Activated T-cell treated with anti-CD3 and anti-CD28 coated beads, Interleukin-2, amount 50 U/mL, for 1 hour (primary cell): ENCODE data around the gene SLC27A1.

Experiments
- DNase-seq: peaks from one replicate; pipeline ENCODE4 v3.0.0-alpha.2; 2020

Gene SLC27A1

GRCh38 chr19:17470068-17470841 is at the start of gene SLC27A1:
SLC27A1 (plus strand) TSS chr19:17470524; CDS start chr19:17470541, 17 bp downstream.
- DNase-seq = peak; percentile 90

- DNase-seq = no peak
Observed at GRCh38 chr19:17421942-17422341, 48.4 kb upstream of the SLC27A1 start.

- no peak for DNase-seq
Observed at GRCh38 chr19:17423429-17424208, 46.7 kb upstream of the SLC27A1 start.

GRCh38 chr19:17424743-17425365 is 45.5 kb upstream of the SLC27A1 start:
- DNase-seq = no peak

- no peak for DNase-seq
Observed at GRCh38 chr19:17429641-17430113, 40.6 kb upstream of the SLC27A1 start.

- DNase-seq = no peak
Observed at GRCh38 chr19:17431417-17431816, 38.9 kb upstream of the SLC27A1 start.

GRCh38 chr19:17435218-17435617 is 35.1 kb upstream of the SLC27A1 start:
- DNase-seq = no peak

GRCh38 chr19:17436094-17436873 is 34.0 kb upstream of the SLC27A1 start:
- no peak for DNase-seq

- DNase-seq = no peak
Observed at GRCh38 chr19:17436874-17437267, 33.5 kb upstream of the SLC27A1 start.

GRCh38 chr19:17441241-17442021 is 28.9 kb upstream of the SLC27A1 start:
- no peak for DNase-seq

- DNase-seq = no peak
Observed at GRCh38 chr19:17445526-17446165, 24.7 kb upstream of the SLC27A1 start.

GRCh38 chr19:17447704-17448130 is 22.6 kb upstream of the SLC27A1 start:
- no peak for DNase-seq

- DNase-seq = peak; percentile 71
Observed at GRCh38 chr19:17448131-17448967, 22.0 kb upstream of the SLC27A1 start, which contains the start of gene TMEM221. TMEM221 (minus strand) TSS chr19:17448668; CDS start chr19:17448462, 206 bp downstream.

- no peak for DNase-seq
Observed at GRCh38 chr19:17450264-17451075, 19.9 kb upstream of the SLC27A1 start.

- no peak for DNase-seq
Observed at GRCh38 chr19:17451820-17452219, 18.5 kb upstream of the SLC27A1 start.

- no peak for DNase-seq
Observed at GRCh38 chr19:17454576-17455071, 15.7 kb upstream of the SLC27A1 start.

GRCh38 chr19:17455308-17456123 is 14.8 kb upstream of the SLC27A1 start:
- DNase-seq = no peak

- DNase-seq = no peak
Observed at GRCh38 chr19:17456127-17456526, 14.2 kb upstream of the SLC27A1 start.
